HEK293T (cell line): ENCODE results near the gene FGD2.

Source experiments
- ARNT ChIP-seq: fragments of 450-650 bp; IDR thresholded peaks from 2 replicates; pipeline ENCODE4 v1.6.1; 2017; ENCODE audit warnings: mild to moderate bottlenecking
- BHLHE40 ChIP-seq: fragments of 450-650 bp; IDR thresholded peaks from 2 replicates; pipeline ENCODE4 v1.6.1; 2016; ENCODE audit warnings: mild to moderate bottlenecking, moderate library complexity, borderline replicate concordance
- CTBP1 ChIP-seq: fragments of 450-650 bp; IDR thresholded peaks from 2 replicates; pipeline ENCODE4 v1.6.1; 2016; ENCODE audit warnings: borderline replicate concordance
- FOXM1 ChIP-seq: fragments of 450-650 bp; IDR thresholded peaks from 2 replicates; pipeline ENCODE4 v1.6.1; 2017; ENCODE audit warnings: mild to moderate bottlenecking, borderline replicate concordance
- SP1 ChIP-seq: fragments of 450-650 bp; IDR thresholded peaks from 2 replicates; pipeline ENCODE4 v1.6.1; 2017
- SUZ12 ChIP-seq: fragments of 450-650 bp; IDR thresholded peaks from 2 replicates; pipeline ENCODE4 v1.6.1; 2016; ENCODE audit warnings: mild to moderate bottlenecking
- TARDBP ChIP-seq: fragments of 450-650 bp; IDR thresholded peaks from 2 replicates; pipeline ENCODE4 v1.6.1; 2016
- TF ChIP-seq, protein P1 (sequence below): fragments of 450-650 bp; IDR thresholded peaks from 2 replicates; pipeline ENCODE4 v1.6.1; 2016

DNA sequence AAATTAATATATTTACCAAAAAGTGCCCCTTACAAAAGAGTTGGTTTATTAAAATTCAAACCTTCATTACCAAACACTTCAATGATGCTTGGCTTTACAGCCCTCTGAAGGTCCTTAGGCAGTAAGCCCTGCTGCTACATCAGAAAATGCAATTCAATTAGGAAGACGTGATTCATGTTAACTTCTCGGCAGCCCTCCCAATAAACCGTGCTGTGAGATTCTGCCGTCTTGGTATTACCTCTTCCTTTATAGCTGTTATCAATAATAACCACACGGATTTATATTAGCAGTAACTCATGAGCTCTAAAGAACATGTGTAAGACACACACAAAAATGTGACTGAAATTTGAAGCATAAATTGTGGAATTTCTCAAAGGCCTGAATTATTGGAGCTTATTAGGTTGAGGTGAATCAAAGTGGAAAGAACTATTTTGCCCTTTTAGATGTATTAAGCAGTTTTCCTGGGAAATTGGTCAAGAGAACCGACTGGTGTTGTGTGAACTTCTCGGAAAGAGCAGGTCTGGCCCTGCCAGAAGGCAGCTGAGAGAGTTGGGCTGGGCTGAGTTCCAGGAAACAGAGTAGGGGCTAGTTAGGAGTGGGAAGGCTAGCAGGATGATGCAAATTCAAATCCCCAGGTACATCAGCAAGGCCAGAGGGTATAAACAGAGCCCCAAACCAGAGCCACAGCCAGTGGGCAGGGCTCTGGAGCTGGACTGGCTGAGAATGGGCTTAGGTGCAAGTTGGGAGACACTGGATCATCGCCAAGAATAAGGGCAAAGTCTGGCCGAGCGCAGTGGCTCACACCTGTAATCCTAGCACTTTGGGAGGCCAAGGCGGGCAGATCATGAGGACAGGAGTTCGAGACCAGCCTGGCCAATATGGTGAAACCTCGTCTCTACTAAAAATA lies 33.1 kb downstream of the FGD2 start:
- TF ChIP-seq ARNT (no peak), CTBP1 (no peak), SP1 (no peak), FOXM1 (no peak), TARDBP (no peak), BHLHE40 (no peak), SUZ12 (no peak)
- TF ChIP-seq, protein P1, sequence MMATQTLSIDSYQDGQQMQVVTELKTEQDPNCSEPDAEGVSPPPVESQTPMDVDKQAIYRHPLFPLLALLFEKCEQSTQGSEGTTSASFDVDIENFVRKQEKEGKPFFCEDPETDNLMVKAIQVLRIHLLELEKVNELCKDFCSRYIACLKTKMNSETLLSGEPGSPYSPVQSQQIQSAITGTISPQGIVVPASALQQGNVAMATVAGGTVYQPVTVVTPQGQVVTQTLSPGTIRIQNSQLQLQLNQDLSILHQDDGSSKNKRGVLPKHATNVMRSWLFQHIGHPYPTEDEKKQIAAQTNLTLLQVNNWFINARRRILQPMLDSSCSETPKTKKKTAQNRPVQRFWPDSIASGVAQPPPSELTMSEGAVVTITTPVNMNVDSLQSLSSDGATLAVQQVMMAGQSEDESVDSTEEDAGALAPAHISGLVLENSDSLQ = no peak
